Body of pancreas (tissue), 2 donors: Measurements from ENCODE around the gene CLN3. TPM values are rescaled to one million over a fixed set of nuclear protein-coding genes. Genes with fewer than 3 reads are reported as not detected.

ENCODE experiments used
- total RNA-seq, 2 donors: library from RNA; depleted of rRNA; stranded (reverse); fragments of >200 nt; gene quantifications; one replicate each; pipeline ENCODE4 v1.1.0, GENCODE V29; 2016

The CLN3 gene
- total RNA-seq, 2 donors from 2014 or later = 28.0 to 29.6 TPM

Other genes starting within 250 kb of the CLN3 start
- gene SBK1, start 199.5 kb downstream of the CLN3 start, total RNA-seq = 1 to 10 TPM; 1.3 to 2.6 TPM
- 10 to 100 TPM in 1 of 2 donors, not detected in 1; 13.8 TPM for gene NPIPB6, start 128.6 kb downstream of the CLN3 start, total RNA-seq
- gene EIF3CL, start 88.2 kb downstream of the CLN3 start, total RNA-seq = 100 to 1,000 TPM in 1 of 2 donors, 10 to 100 TPM in 1; 94.2 to 157 TPM
- not detected for gene NPIPB7, start 19.7 kb downstream of the CLN3 start, total RNA-seq
- gene APOBR, start 2.6 kb upstream of the CLN3 start, total RNA-seq = 1 to 10 TPM; 1.0 to 2.0 TPM
- not detected for gene IL27, start 14.8 kb upstream of the CLN3 start, total RNA-seq
- gene NUPR1, start 46.9 kb upstream of the CLN3 start, total RNA-seq = 10 to 100 TPM; 32.0 to 92.4 TPM
- gene SGF29, start 61.8 kb upstream of the CLN3 start, total RNA-seq = 10 to 100 TPM; 25.2 to 30.7 TPM
- gene SULT1A2, start 105.0 kb upstream of the CLN3 start, total RNA-seq = 1 to 10 TPM; 1.3 to 2.3 TPM
- 10 to 100 TPM; 26.7 to 35.6 TPM for gene SULT1A1, start 118.0 kb upstream of the CLN3 start, total RNA-seq
- under 1 TPM in 1 of 2 donors, not detected in 1; 0.52 TPM for gene NPIPB8, start 146.0 kb upstream of the CLN3 start, total RNA-seq
- 100 to 1,000 TPM; 145 to 314 TPM for gene EIF3C, start 219.4 kb upstream of the CLN3 start, total RNA-seq